Measurements from ENCODE around the gene CD53.

The CD53 gene

DNA sequence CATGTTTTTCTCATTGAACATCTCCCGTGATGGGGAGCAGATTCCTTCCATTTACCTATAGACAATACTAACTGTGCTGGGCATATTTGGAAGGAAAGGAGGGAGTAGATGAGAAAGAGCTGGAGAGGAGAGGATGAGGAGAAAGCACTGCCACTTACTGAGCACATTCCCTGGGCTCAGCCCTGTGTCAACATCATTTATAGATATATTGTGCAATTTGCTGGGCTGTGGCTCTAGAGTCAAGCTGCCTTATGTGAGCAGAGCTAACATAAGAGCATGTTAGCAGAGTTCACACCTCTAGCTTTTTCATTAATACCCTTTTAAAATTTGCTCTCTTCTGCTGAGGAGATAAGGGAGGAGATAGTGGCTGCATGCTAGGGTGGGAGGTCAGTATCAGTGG is 22.3 kb upstream of the CD53 start:
- ATAC-seq: no peak

DNA sequence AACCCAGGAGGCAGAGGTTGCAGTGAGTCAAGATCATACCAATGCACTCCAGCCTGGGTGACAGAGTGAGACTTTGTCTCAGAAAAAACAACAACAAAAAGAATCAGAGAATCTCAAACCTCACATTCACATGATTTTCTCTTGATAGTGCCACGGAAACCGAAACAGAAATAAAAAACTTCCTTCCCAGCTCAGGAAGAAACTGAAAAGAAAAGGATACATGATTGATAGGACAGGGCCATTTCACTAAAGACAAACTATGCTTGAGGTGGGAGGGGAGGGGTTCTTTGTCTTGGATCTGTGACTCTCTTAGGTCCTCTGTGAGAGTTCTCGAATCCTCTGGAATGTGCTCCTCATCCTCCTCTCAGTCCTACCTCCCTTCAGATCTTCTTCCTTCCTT is 19.8 kb upstream of the CD53 start:
- TF ChIP-seq ZC3H10 (CRISPR knock-in tag; IDR thresholded peaks at IDR 0.05) (no peak), BACH2 (CRISPR knock-in tag; IDR thresholded peaks at IDR 0.05; ENCODE audit: borderline replicate concordance) (no peak), ISL1 (CRISPR knock-in tag; IDR thresholded peaks at IDR 0.05) (no peak), TOX (CRISPR knock-in tag; IDR thresholded peaks at IDR 0.05; ENCODE audit: borderline replicate concordance) (no peak), ZNF565 (CRISPR knock-in tag; conservative IDR thresholded peaks at IDR 0.05; ENCODE audit: low read depth) (no peak)
- TF ChIP-seq, protein P1, sequence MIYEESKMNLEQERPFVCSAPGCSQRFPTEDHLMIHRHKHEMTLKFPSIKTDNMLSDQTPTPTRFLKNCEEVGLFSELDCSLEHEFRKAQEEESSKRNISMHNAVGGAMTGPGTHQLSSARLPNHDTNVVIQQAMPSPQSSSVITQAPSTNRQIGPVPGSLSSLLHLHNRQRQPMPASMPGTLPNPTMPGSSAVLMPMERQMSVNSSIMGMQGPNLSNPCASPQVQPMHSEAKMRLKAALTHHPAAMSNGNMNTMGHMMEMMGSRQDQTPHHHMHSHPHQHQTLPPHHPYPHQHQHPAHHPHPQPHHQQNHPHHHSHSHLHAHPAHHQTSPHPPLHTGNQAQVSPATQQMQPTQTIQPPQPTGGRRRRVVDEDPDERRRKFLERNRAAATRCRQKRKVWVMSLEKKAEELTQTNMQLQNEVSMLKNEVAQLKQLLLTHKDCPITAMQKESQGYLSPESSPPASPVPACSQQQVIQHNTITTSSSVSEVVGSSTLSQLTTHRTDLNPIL (CRISPR knock-in tag; IDR thresholded peaks at IDR 0.05; ENCODE audit: low read depth): no peak
- no peak for ATAC-seq

More for the DNA sequence above, 22.3 kb upstream of the CD53 start:
- no peak for TF ChIP-seq ZNF8 (CRISPR knock-in tag; IDR thresholded peaks at IDR 0.05)
- no peak for TF ChIP-seq RARB (CRISPR knock-in tag; IDR thresholded peaks at IDR 0.05)
- TF ChIP-seq, protein P2, sequence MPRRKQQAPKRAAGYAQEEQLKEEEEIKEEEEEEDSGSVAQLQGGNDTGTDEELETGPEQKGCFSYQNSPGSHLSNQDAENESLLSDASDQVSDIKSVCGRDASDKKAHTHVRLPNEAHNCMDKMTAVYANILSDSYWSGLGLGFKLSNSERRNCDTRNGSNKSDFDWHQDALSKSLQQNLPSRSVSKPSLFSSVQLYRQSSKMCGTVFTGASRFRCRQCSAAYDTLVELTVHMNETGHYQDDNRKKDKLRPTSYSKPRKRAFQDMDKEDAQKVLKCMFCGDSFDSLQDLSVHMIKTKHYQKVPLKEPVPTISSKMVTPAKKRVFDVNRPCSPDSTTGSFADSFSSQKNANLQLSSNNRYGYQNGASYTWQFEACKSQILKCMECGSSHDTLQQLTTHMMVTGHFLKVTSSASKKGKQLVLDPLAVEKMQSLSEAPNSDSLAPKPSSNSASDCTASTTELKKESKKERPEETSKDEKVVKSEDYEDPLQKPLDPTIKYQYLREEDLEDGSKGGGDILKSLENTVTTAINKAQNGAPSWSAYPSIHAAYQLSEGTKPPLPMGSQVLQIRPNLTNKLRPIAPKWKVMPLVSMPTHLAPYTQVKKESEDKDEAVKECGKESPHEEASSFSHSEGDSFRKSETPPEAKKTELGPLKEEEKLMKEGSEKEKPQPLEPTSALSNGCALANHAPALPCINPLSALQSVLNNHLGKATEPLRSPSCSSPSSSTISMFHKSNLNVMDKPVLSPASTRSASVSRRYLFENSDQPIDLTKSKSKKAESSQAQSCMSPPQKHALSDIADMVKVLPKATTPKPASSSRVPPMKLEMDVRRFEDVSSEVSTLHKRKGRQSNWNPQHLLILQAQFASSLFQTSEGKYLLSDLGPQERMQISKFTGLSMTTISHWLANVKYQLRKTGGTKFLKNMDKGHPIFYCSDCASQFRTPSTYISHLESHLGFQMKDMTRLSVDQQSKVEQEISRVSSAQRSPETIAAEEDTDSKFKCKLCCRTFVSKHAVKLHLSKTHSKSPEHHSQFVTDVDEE (CRISPR knock-in tag; IDR thresholded peaks at IDR 0.05): no peak
- TF ChIP-seq ESRRG (CRISPR knock-in tag; IDR thresholded peaks at IDR 0.05): no peak
- TF ChIP-seq ZFP3 (CRISPR knock-in tag; IDR thresholded peaks at IDR 0.05): no peak
- no peak for TF ChIP-seq TOX (CRISPR knock-in tag; IDR thresholded peaks at IDR 0.05; ENCODE audit: borderline replicate concordance)
- no peak for TF ChIP-seq ZC3H10 (CRISPR knock-in tag; IDR thresholded peaks at IDR 0.05)
- no peak for TF ChIP-seq ZNF565 (CRISPR knock-in tag; conservative IDR thresholded peaks at IDR 0.05; ENCODE audit: low read depth)
- TF ChIP-seq OSR1 (CRISPR knock-in tag; IDR thresholded peaks at IDR 0.05): no peak
- no peak for TF ChIP-seq BACH2 (CRISPR knock-in tag; IDR thresholded peaks at IDR 0.05; ENCODE audit: borderline replicate concordance)
- no peak for TF ChIP-seq GLIS3 (CRISPR knock-in tag; IDR thresholded peaks at IDR 0.05)
- no peak for TF ChIP-seq ISL1 (CRISPR knock-in tag; IDR thresholded peaks at IDR 0.05)
- TF ChIP-seq ZNF70 (CRISPR knock-in tag; IDR thresholded peaks at IDR 0.05): no peak
- TF ChIP-seq ZFP30 (CRISPR knock-in tag; IDR thresholded peaks at IDR 0.05): no peak
- TF ChIP-seq CSDC2 (CRISPR knock-in tag; IDR thresholded peaks at IDR 0.05): no peak
- TF ChIP-seq, protein P1 (CRISPR knock-in tag; IDR thresholded peaks at IDR 0.05; ENCODE audit: low read depth): no peak
- TF ChIP-seq TCF4 (CRISPR knock-in tag; IDR thresholded peaks at IDR 0.05; ENCODE audit: borderline replicate concordance): no peak
- TF ChIP-seq, protein P3, sequence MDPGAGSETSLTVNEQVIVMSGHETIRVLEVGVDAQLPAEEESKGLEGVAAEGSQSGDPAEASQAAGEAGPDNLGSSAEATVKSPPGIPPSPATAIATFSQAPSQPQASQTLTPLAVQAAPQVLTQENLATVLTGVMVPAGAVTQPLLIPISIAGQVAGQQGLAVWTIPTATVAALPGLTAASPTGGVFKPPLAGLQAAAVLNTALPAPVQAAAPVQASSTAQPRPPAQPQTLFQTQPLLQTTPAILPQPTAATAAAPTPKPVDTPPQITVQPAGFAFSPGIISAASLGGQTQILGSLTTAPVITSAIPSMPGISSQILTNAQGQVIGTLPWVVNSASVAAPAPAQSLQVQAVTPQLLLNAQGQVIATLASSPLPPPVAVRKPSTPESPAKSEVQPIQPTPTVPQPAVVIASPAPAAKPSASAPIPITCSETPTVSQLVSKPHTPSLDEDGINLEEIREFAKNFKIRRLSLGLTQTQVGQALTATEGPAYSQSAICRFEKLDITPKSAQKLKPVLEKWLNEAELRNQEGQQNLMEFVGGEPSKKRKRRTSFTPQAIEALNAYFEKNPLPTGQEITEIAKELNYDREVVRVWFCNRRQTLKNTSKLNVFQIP (CRISPR knock-in tag; IDR thresholded peaks at IDR 0.05; ENCODE audit: borderline replicate concordance, low read depth): no peak
- TF ChIP-seq PPARA (CRISPR knock-in tag; IDR thresholded peaks at IDR 0.05; ENCODE audit: borderline replicate concordance): no peak

DNA sequence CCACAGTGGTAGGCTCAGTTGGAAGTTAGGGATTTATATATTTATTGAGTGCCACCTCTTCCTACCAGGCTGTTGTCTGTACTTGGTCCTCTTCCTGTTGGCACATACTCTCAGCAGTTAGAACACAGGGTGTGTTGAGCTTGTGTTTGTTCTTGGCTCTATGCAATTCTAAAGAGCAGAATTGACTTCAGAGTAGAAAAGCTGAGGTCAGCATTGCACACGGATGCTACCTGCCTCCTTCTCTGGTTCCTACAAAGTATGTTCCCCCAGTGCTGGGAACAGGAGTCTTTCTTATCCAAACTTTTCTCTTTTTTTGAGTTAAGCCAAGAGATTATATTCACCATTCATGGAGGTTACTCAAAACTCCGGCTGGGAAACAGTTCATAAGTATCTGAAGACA is 16.5 kb upstream of the CD53 start:
- no peak for ATAC-seq
- TF ChIP-seq SNAI2 (CRISPR knock-in tag; IDR thresholded peaks at IDR 0.05): no peak
- TF ChIP-seq ZFP30 (CRISPR knock-in tag; IDR thresholded peaks at IDR 0.05): no peak
- TF ChIP-seq TCF4 (CRISPR knock-in tag; IDR thresholded peaks at IDR 0.05; ENCODE audit: borderline replicate concordance): no peak
- TF ChIP-seq RARB (CRISPR knock-in tag; IDR thresholded peaks at IDR 0.05): no peak

DNA sequence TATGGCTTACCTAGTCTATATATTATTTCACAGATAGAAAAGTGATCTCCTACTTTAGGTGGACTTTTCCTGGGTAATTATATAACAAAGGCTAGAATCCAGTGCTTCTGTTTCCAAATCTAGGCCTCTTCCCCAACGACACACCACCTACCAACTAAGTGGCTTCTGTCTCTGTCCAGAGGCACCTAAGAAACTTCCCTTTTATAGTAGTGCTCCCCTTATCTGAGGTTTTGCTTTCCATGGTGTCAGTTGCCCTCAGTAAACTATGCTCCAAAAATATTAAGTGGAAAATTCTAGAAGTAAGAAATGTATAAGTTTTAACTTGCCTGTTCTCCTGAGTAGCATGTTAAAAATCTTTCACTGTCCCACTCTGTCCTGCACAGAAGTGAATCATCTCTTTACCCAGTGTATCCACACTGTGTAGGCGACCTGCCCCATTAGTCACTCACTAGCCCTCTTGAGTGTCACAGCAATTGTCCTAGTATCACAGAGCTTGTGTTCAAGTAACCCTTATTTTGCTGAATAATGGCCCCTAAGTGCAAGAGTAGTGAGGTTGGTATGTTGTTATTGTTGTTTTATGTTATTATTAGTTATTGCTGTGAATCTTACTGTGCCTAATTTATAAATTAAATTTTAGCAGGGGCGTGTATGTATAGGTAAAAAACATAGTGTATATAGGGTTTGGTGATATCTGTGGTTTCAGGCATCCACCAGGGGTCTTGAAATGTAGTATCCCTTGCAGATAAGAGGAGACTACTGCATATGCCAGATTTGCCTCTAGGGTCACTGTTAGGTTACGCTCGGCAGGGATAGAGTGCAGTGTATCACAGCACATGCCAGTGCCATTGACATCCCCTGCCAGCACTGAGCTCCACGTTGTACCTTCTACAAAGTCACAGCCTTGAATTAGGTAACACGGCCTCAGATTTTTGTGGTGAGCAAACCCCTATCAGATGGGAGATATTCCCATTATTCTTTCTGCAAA is 14.7 kb upstream of the CD53 start:
- no peak for ATAC-seq
- TF ChIP-seq GLIS3 (CRISPR knock-in tag; IDR thresholded peaks at IDR 0.05): no peak
